Astrocyte (in vitro differentiated cells and primary cell): ENCODE measurements around the gene RTN1. TPM values are rescaled to one million over a fixed set of nuclear protein-coding genes. Genes with fewer than 3 reads are reported as not detected.
A peak's percentile ranks its signal among the peaks of the same experiment; 100 is the strongest.

Source experiments
- DNase-seq: peaks from one replicate; pipeline ENCODE4 v3.0.0-alpha.2; 2010; ENCODE audit warnings: low read depth
- FAIRE-seq: peaks from 2 replicates; lab custom pipeline; 2011; peaks lifted over from hg19 to GRCh38; lab: Jason Lieb, UNC
- H2AFZ ChIP-seq: 2 replicates; pipeline ENCODE4 v1.6.0; 2012; ENCODE audit warnings: low read depth, low read length, inconsistent platforms
- H3K27ac ChIP-seq: 2 replicates; pipeline ENCODE4 v1.5.1; 2011; ENCODE audit warnings: low read depth, low read length, inconsistent platforms
- H3K27me3 ChIP-seq: 2 replicates; pipeline ENCODE4 v1.6.0; 2011; ENCODE audit warnings: low read length, inconsistent platforms; ENCODE audit not compliant: insufficient read depth
- H3K36me3 ChIP-seq: 2 replicates; pipeline ENCODE4 v1.5.1; 2011; ENCODE audit warnings: low read length, inconsistent platforms; ENCODE audit not compliant: insufficient read depth
- H3K4me1 ChIP-seq: 2 replicates; pipeline ENCODE4 v1.5.1; 2011; ENCODE audit warnings: low read length, inconsistent platforms; ENCODE audit not compliant: insufficient read depth
- H3K4me2 ChIP-seq: 2 replicates; pipeline ENCODE4 v1.6.0; 2012; ENCODE audit warnings: low read length, inconsistent platforms
- H3K4me3 ChIP-seq: 2 replicates; pipeline ENCODE4 v1.5.1; 2011; ENCODE audit warnings: low read depth, mild to moderate bottlenecking, low read length, inconsistent platforms; ENCODE audit not compliant: insufficient read depth
- H3K79me2 ChIP-seq: 2 replicates; pipeline ENCODE4 v1.6.0; 2012; ENCODE audit warnings: mild to moderate bottlenecking, low read length, inconsistent platforms; ENCODE audit not compliant: insufficient read depth
- H3K9ac ChIP-seq: 2 replicates; pipeline ENCODE4 v1.6.0; 2012; ENCODE audit warnings: mild to moderate bottlenecking, low read length, inconsistent platforms
- H3K9me3 ChIP-seq: 2 replicates; pipeline ENCODE4 v1.5.1; 2012; ENCODE audit warnings: low read depth, mild to moderate bottlenecking, low read length, inconsistent platforms; ENCODE audit not compliant: insufficient read depth
- H4K20me1 ChIP-seq: 2 replicates; pipeline ENCODE4 v1.6.0; 2012; ENCODE audit warnings: low read length, inconsistent platforms; ENCODE audit not compliant: insufficient read depth
- H3K27ac Mint-ChIP-seq: one replicate; pipeline ENCODE4 v1.8.0; 2021; ENCODE audit warnings: mild to moderate bottlenecking, mixed read lengths; ENCODE audit not compliant: unreplicated experiment
- H3K27me3 Mint-ChIP-seq: one replicate; pipeline ENCODE4 v1.8.0; 2021; ENCODE audit warnings: low read depth, mixed read lengths; ENCODE audit not compliant: unreplicated experiment
- H3K36me3 Mint-ChIP-seq: one replicate; pipeline ENCODE4 v1.8.0; 2021; ENCODE audit warnings: low read depth, mixed read lengths; ENCODE audit not compliant: unreplicated experiment
- H3K4me1 Mint-ChIP-seq: one replicate; pipeline ENCODE4 v1.8.0; 2021; ENCODE audit warnings: low read depth, mixed read lengths; ENCODE audit not compliant: unreplicated experiment
- H3K4me3 Mint-ChIP-seq: one replicate; pipeline ENCODE4 v1.8.0; 2021; ENCODE audit warnings: mild to moderate bottlenecking, moderate library complexity, mixed read lengths; ENCODE audit not compliant: unreplicated experiment
- H3K9me3 Mint-ChIP-seq: one replicate; pipeline ENCODE4 v1.8.0; 2021; ENCODE audit warnings: mild to moderate bottlenecking, mixed read lengths; ENCODE audit not compliant: unreplicated experiment
- CTCF ChIP-seq: IDR thresholded peaks from 2 replicates; pipeline ENCODE4 v1.5.1; 2011; ENCODE audit warnings: low read depth, mild to moderate bottlenecking, inconsistent platforms, low read length, moderate library complexity; ENCODE audit not compliant: insufficient read depth
- EZH2 ChIP-seq: IDR thresholded peaks from 2 replicates; pipeline ENCODE4 v1.6.1; 2012; ENCODE audit warnings: mild to moderate bottlenecking, low read length, inconsistent platforms; ENCODE audit not compliant: insufficient read depth
- total RNA-seq: library from RNA; stranded (reverse); gene quantifications from 2 replicates; pipeline ENCODE4 v1.2.1, GENCODE V29; 2021

RTN1 gene
- total RNA-seq, 1 donor from 2014 or later = 1.2 TPM

- no peak overlapping the region for H3K4me3 Mint-ChIP-seq
Observed at GRCh38 chr14:59831121-59831730, 39.4 kb downstream of the RTN1 start.

GRCh38 chr14:59830338-59830734, 40.2 kb downstream of the RTN1 start:
- no peaks in the 10 kb centered on the region for H3K79me2 ChIP-seq
- Mint-ChIP-seq H3K27me3 (no peaks in the 10 kb centered on the region), H3K27ac (no peak overlapping the region), H3K4me1 (peaks cover 5% of the 10 kb centered on the region), H3K36me3 (no peaks in the 10 kb centered on the region), H3K9me3 (no peaks in the 10 kb centered on the region), H3K4me3 (no peak overlapping the region)
- H2AFZ ChIP-seq = peak overlapping the region; percentile 15
- no peak for DNase-seq
- peaks cover 15% of the 10 kb centered on the region for H3K4me1 ChIP-seq
- H3K4me3 ChIP-seq = no peak overlapping the region
- no peak for FAIRE-seq
- no peaks in the 10 kb centered on the region for H3K36me3 ChIP-seq
- H3K27me3 ChIP-seq = no peaks in the 10 kb centered on the region
- peak overlapping the region; percentile 58 for H3K4me2 ChIP-seq
- peak overlapping the region; percentile 9 for H3K27ac ChIP-seq
- TF ChIP-seq CTCF (no peak), EZH2 (no peak)
- H4K20me1 ChIP-seq = no peaks in the 10 kb centered on the region
- H3K9me3 ChIP-seq = no peaks in the 10 kb centered on the region
- peak overlapping the region; percentile 3 for H3K9ac ChIP-seq

More at GRCh38 chr14:59831121-59831730, 39.4 kb downstream of the RTN1 start:
- Mint-ChIP-seq H3K9me3 (no peaks in the 10 kb centered on the region), H3K27ac (no peak overlapping the region), H3K36me3 (no peaks in the 10 kb centered on the region), H3K4me1 (peaks cover 5% of the 10 kb centered on the region), H3K27me3 (no peaks in the 10 kb centered on the region)
- no peak for TF ChIP-seq EZH2
- TF ChIP-seq CTCF = no peak
- no peak overlapping the region for H3K27ac ChIP-seq
- H3K79me2 ChIP-seq = no peaks in the 10 kb centered on the region
- H3K36me3 ChIP-seq = no peaks in the 10 kb centered on the region
- no peak overlapping the region for H3K4me2 ChIP-seq
- H3K27me3 ChIP-seq = no peaks in the 10 kb centered on the region
- H4K20me1 ChIP-seq = no peaks in the 10 kb centered on the region
- no peak overlapping the region for H2AFZ ChIP-seq
- DNase-seq (no peak), FAIRE-seq (no peak)
- H3K9ac ChIP-seq = no peak overlapping the region
- H3K4me3 ChIP-seq = no peak overlapping the region
- no peaks in the 10 kb centered on the region for H3K9me3 ChIP-seq
- peaks cover 15% of the 10 kb centered on the region for H3K4me1 ChIP-seq
